GM19397 (cell line): ENCODE results near the gene PTPRN2.
"Not testable (repeated sequence)": the region's sequence is repeated elsewhere in the genome, so short reads cannot be mapped to it uniquely, and the experiment has no call there.

ENCODE experiments used
- ATAC-seq: cut with Tn5 transposase; IDR thresholded peaks from one replicate; pipeline ENCODE4 v1.9.1; 2021; ENCODE audit warnings: mild to moderate bottlenecking, moderate library complexity; ENCODE audit not compliant: unreplicated experiment

PTPRN2 gene

GRCh38 chr7:158357106-158357897, 230.3 kb downstream of the PTPRN2 start:
- no peak for ATAC-seq

GRCh38 chr7:158356454-158356853, 231.2 kb downstream of the PTPRN2 start:
- no peak for ATAC-seq

DNA sequence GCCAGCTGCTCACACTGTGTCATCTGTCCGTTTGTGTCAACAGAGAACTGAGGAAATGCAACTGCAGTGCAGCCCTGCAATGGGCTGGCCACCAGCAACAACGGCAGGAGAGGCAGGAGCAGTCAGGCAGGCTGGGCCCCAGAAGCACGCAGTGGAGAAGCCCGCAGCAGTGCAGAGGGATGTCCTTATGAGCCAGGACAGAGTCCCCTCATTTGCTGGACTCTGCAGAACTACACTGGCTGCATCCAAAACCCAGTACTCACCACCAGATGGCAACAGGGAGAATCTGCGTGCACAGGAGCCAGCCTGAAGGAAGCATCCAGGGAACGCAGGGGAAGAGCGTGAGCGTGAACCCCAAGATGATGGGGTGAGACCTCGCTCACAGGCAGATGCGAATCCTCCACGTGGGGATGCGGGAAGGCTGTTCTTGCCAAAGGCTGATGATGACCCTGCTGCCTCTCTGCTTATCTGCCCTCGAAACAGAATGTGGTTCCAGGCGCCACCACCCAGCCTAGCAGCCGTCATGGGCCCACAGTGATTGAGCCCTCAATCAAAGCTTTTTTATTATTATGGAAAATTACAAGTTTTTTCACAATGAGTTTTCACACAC, 232.1 kb downstream of the PTPRN2 start:
- ATAC-seq = no peak

DNA sequence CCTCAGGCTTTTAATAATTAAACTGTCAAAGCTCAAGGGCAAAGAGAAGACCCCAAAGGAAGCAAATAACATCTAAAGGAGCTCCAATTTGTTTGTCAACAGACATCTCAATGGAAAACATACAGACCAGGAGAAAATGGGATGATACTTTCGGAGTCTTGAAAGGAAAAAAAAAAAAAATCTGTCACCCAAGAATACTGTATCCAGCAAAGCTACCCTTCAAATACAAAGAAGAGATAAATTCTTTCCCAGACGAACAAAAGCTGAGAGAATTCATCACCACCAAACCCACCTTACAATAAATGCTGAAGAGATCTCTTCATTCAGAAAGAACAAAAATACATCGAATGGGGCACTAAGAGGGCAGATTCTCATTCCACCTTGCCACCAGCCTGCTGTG, 232.8 kb downstream of the PTPRN2 start:
- no peak for ATAC-seq

- no peak for ATAC-seq
These were observed 233.7 kb downstream of the PTPRN2 start for GRCh38 chr7:158353606-158354570.

DNA sequence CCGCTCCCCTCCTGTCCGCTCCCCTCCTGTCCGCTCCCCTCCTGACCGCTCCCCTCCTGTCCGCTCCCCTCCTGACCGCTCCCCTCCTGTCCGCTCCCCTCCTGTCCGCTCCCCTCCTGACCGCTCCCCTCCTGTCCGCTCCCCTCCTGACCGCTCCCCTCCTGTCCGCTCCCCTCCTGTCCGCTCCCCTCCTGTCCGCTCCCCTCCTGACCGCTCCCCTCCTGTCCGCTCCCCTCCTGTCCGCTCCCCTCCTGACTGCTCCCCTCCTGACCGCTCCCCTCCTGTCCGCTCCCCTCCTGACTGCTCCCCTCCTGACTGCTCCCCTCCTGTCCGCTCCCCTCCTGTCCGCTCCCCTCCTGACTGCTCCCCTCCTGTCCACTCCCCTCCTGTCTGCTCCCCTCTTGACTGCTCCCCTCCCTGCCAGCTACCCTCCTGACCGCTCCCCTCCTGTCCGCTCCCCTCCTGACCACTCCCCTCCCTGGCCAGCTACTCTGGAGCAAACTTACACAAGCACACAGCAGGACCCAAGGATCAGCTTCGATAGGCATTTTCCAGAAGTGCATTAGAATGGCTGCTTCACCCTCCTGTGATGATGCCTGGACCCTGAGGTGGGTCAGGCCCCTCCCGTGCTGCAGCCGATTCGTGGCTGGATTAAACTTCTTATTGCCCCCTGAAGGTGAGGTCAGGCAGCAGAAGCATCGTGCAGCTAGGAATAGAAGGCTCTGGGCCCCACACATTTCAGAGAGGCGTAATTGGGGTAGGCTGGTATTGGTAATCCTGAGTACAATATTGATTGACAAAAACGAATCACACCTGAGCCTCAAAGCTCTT, 235.5 kb downstream of the PTPRN2 start:
- not testable (repeated sequence) for ATAC-seq

DNA sequence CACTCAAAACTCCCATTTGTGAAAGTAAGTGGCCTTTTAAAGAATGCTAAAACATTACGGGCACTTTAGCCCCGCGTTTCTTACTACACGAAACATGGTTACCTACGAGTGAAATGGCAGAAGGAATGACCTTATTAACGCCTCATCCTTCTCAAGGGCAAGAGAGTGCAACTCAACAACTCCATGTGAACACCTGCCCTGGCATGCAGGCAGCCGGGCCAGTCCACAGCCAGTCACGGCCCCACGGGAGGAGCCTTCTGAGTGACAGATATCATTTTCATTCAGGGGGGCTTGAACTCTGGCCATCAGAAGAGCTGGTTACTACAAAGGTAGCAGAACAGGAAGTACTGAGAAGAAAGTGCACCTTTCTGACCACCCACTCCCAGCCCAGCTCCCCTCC, 236.1 kb downstream of the PTPRN2 start:
- no peak for ATAC-seq

GRCh38 chr7:158351051-158351450, 236.6 kb downstream of the PTPRN2 start:
- no peak for ATAC-seq

GRCh38 chr7:158350166-158350900, 237.3 kb downstream of the PTPRN2 start:
- ATAC-seq = no peak

DNA sequence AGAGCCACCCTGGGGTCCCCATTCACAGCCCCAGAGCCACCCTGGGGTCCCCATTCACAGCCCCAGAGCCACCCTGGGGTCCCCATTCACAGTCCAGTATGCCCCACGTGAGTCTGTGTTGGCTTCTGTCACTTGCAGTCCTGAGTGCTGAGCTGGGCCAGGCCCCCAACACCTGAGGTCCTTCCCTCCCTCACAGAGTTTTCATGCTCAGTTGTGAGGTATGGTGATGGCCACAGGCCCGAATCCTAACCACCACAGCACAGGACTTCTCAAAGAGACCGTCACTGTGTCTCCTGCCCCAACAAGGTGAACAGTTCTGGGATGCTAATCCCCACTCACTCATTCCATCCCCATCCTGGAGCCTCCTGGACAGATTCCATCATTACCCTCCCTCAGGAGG, 239.2 kb downstream of the PTPRN2 start:
- ATAC-seq = no peak

DNA sequence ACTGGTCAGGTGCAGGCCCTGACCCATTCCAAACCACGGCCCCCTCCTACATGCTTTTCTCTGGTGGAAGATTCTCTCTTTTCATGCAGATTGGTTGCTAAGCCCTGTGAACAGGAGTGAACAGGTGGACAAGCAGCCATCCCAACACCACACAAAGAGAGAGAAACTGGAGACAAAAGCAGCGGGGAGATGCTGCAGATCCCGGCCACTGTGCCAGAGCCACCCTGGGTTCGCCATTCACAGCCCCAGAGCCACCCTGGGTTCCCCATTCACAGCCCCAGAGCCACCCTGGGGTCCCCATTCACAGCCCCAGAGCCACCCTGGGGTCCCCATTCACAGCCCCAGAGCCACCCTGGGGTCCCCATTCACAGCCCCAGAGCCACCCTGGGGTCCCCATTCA, 239.6 kb downstream of the PTPRN2 start:
- not testable (repeated sequence) for ATAC-seq

GRCh38 chr7:158345731-158346130, 241.9 kb downstream of the PTPRN2 start:
- no peak for ATAC-seq

- no peak for ATAC-seq
These were observed 242.8 kb downstream of the PTPRN2 start for GRCh38 chr7:158344706-158345300.

DNA sequence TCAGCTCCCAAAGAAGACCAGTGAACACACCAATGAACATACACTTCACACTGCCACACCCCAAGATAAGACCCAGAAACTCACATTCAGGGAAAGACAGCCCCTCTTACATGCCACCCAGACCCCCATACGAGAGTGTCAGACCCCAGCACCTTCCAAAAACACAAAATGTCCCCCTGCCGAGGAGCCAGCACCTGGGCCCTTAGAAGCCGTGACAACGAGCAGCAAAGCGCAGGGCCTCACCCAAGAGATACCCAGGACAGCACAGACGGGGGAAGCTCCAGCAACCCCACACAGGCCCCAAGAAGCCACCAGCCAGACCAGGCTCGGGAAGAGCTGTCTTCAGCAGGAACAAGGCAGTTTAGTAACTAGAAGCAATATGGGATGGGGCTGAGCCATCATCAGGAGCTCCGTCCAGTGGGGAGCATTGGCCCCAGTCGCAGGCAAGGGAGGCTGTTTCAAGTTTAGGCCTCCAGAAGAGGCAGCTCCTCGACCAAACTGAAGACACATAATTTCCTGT, 243.6 kb downstream of the PTPRN2 start:
- ATAC-seq = no peak

DNA sequence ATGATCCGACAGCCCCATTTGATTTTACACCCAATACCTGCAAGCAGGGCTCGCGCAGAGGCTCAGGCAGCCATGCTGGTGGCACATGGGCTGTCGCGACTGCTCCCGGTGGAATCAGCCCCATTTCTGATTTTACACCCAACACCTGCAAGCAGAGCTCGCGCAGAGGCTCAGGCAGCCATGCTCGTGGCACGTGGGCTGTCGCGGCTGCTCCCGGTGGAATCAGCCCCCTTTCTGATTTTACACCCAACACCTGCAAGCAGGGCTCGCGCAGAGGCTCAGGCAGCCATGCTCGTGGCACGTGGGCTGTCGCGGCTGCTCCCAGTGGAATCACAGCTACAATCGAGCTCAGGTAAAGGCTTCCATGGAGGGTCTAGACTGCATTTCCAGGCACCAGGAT, 244.1 kb downstream of the PTPRN2 start:
- ATAC-seq = no peak

GRCh38 chr7:158341097-158341496, 246.5 kb downstream of the PTPRN2 start:
- not testable (repeated sequence) for ATAC-seq

- ATAC-seq = not testable (repeated sequence)
These were observed 250.7 kb downstream of the PTPRN2 start for GRCh38 chr7:158336952-158337351.

GRCh38 chr7:158332516-158332915, 255.1 kb downstream of the PTPRN2 start:
- not testable (repeated sequence) for ATAC-seq

GRCh38 chr7:158331826-158332450, 255.7 kb downstream of the PTPRN2 start:
- not testable (repeated sequence) for ATAC-seq
